HepG2 (cell line): ENCODE results near the gene TNFRSF1B. TPM values are rescaled to one million over a fixed set of nuclear protein-coding genes. Genes with fewer than 3 reads are reported as not detected.
A peak's percentile ranks its signal among the peaks of the same experiment; 100 is the strongest.

Experiments
- ATAC-seq: fragments of 200-7000 bp; cut with Tn5 transposase; 3 replicates; pipeline ENCODE4 v1.9.1; 2020; ENCODE audit warnings: mild to moderate bottlenecking, moderate library complexity
- BruUV-seq: library from RNA; stranded (reverse); fragments of 400-500 nt; replicated peaks from 2 replicates; lab custom pipeline; 2021; lab: Mats Ljungman, UMichigan
- CTCF ChIA-PET: fragments of 300-600 bp; formaldehyde crosslinking; extraction: SDS; loops from one replicate; lab custom pipeline; 2021; ENCODE audit warnings: low total read pairs, inconsistent platforms, low intra/inter-chr PET ratio; lab: Yijun Ruan, JAX
- POLR2A ChIA-PET: fragments of 350-600 bp; sonication (Branson Sonifier 250); formaldehyde crosslinking; loops from one replicate; lab custom pipeline; 2020; ENCODE audit warnings: antibody characterized with exemption, inconsistent platforms; lab: Yijun Ruan, JAX
- DNase-seq: peaks from one replicate; pipeline ENCODE4 v3.0.0-alpha.2; 2015; ENCODE audit warnings: low spot score
- FAIRE-seq: peaks from 3 replicates; lab custom pipeline; 2011; peaks lifted over from hg19 to GRCh38; lab: Jason Lieb, UNC
- H2AFZ ChIP-seq: one replicate; pipeline ENCODE4 v1.6.1; 2011; ENCODE audit warnings: low read length, inconsistent platforms
- H3K27ac ChIP-seq: fragments of 300-600 bp; 3 replicates; pipeline ENCODE4 v1.8.0; 2011; ENCODE audit warnings: mixed run types, mild to moderate bottlenecking, mixed read lengths, low read length, inconsistent platforms; ENCODE audit not compliant: insufficient read depth; ENCODE audit errors: extremely low read length
- H3K27me3 ChIP-seq, 2 experiments: fragments of 200-600 bp in 1 of 2; 2 replicates in 1 of 2; 3 replicates in 1 of 2; pipeline versions ENCODE4 v1.6.0 to v1.8.0; 2011; ENCODE audit warnings: low read length in 2 of 2, mild to moderate bottlenecking in 2 of 2, moderate library complexity in 2 of 2, inconsistent platforms in 1 of 2; ENCODE audit not compliant: insufficient read depth in 2 of 2, control insufficient read depth in 1 of 2
- H3K36me3 ChIP-seq, 2 experiments: fragments of 200-600 bp in 1 of 2; replicated peaks in 1 of 2; 2 replicates in 1 of 2; 3 replicates in 1 of 2; pipeline versions ENCODE4 v1.5.1 to v1.8.0; 2011; ENCODE audit warnings: low read length in 2 of 2, inconsistent platforms in 1 of 2; ENCODE audit not compliant: insufficient read depth in 2 of 2, control insufficient read depth in 1 of 2
- H3K4me1 ChIP-seq: 2 replicates; pipeline ENCODE4 v1.5.1; 2012; ENCODE audit warnings: low read length, inconsistent platforms; ENCODE audit not compliant: insufficient read depth
- H3K4me2 ChIP-seq: 2 replicates; pipeline ENCODE4 v1.6.0; 2011; ENCODE audit warnings: low read depth, low read length, inconsistent platforms
- H3K4me3 ChIP-seq, 3 experiments: fragments of 200-600 bp in 1 of 3; sonication (generic), shearing (Covaris generic) in 1 of 3; replicated peaks in 1 of 3; 2 replicates each; pipeline ENCODE4 v1.5.1; 2011 to 2016; ENCODE audit warnings: low read length in 3 of 3, inconsistent platforms in 2 of 3, low read depth in 2 of 3, mild to moderate bottlenecking in 2 of 3, control low read depth in 1 of 3, mixed read lengths in 1 of 3; ENCODE audit not compliant: insufficient read depth in 1 of 3
- H3K79me2 ChIP-seq: one replicate; pipeline ENCODE4 v1.6.1; 2011; ENCODE audit warnings: low read length, inconsistent platforms; ENCODE audit not compliant: insufficient read depth
- H3K9ac ChIP-seq: 2 replicates; pipeline ENCODE4 v1.6.0; 2011; ENCODE audit warnings: mild to moderate bottlenecking, low read depth, low read length, inconsistent platforms; ENCODE audit not compliant: insufficient read depth
- H3K9me3 ChIP-seq: 2 replicates; pipeline ENCODE4 v1.5.1; 2012; ENCODE audit warnings: mild to moderate bottlenecking, low read length
- H4K20me1 ChIP-seq: 2 replicates; pipeline ENCODE4 v1.6.0; 2011; ENCODE audit warnings: inconsistent platforms, mild to moderate bottlenecking, low read length, moderate library complexity; ENCODE audit not compliant: insufficient read depth
- CBX1 ChIP-seq: IDR thresholded peaks from one replicate; pipeline ENCODE4 v1.6.1; 2016; ENCODE audit warnings: antibody characterized with exemption, low read depth
- ESRRA ChIP-seq: sonication (generic); formaldehyde crosslinking; IDR thresholded peaks from 2 replicates; pipeline ENCODE4 v1.5.1; 2020; ENCODE audit warnings: mild to moderate bottlenecking, low read depth, missing genetic modification reagents
- IKZF4 ChIP-seq: sonication (generic); formaldehyde crosslinking; IDR thresholded peaks from 2 replicates; pipeline ENCODE4 v1.5.1; 2020; ENCODE audit warnings: borderline replicate concordance, mild to moderate bottlenecking, low read depth, missing genetic modification reagents; ENCODE audit errors: not compliant biosample characterization
- IRX3 ChIP-seq: sonication (generic); formaldehyde crosslinking; IDR thresholded peaks from 2 replicates; pipeline ENCODE4 v1.8.1; 2023; ENCODE audit warnings: mild to moderate bottlenecking, low read depth, missing genetic modification reagents, borderline replicate concordance
- NR2F1 ChIP-seq, 2 experiments: fragments of 450-650 bp in 1 of 2; formaldehyde crosslinking in 1 of 2; IDR thresholded peaks; 2 replicates each; pipeline versions ENCODE4 v1.5.0 to v1.6.1; 2016 to 2020; ENCODE audit warnings: mild to moderate bottlenecking in 1 of 2, missing compliant biosample characterization in 1 of 2, missing genetic modification reagents in 1 of 2, moderate library complexity in 1 of 2
- ZBTB7B ChIP-seq: sonication (generic); formaldehyde crosslinking; IDR thresholded peaks from 2 replicates; pipeline ENCODE4 v1.4.0; 2020; ENCODE audit warnings: missing genetic modification reagents
- ZFP82 ChIP-seq: sonication (generic); formaldehyde crosslinking; IDR thresholded peaks from 2 replicates; pipeline ENCODE4 v1.5.1; 2020; ENCODE audit warnings: mild to moderate bottlenecking, missing genetic modification reagents, borderline replicate concordance
- ZNF501 ChIP-seq: sonication (generic); formaldehyde crosslinking; IDR thresholded peaks from 2 replicates; pipeline ENCODE4 v1.5.1; 2020; ENCODE audit warnings: mild to moderate bottlenecking, moderate library complexity, missing genetic modification reagents
- ZNF569 ChIP-seq: sonication (generic); formaldehyde crosslinking; IDR thresholded peaks from 2 replicates; pipeline ENCODE4 v1.5.0; 2020; ENCODE audit warnings: mild to moderate bottlenecking, missing genetic modification reagents, moderate library complexity, borderline replicate concordance
- ZNF605 ChIP-seq: sonication (generic); formaldehyde crosslinking; IDR thresholded peaks from 2 replicates; pipeline ENCODE4 v1.8.0; 2022; ENCODE audit warnings: mild to moderate bottlenecking, missing genetic modification reagents
- ZNF772 ChIP-seq: sonication (generic); formaldehyde crosslinking; IDR thresholded peaks from 2 replicates; pipeline ENCODE4 v1.5.0; 2020; ENCODE audit warnings: mild to moderate bottlenecking, missing genetic modification reagents
- WGBS: methylation state at CpG from one replicate; pipeline ENCODE4 v1.1.6; 2017; ENCODE audit warnings: low lambda C conversion rate; 5-methylcytosine and 5-hydroxymethylcytosine counted together
- in situ Hi-C: cut with HindIII; loops from 2 replicates; pipeline ENCODE4 v1.10.0; 2017; ENCODE audit warnings: low pct_unique_long_range_greater_than_20kb; ENCODE audit not compliant: extremely low pct_ligation_motif_present
- intact Hi-C: fragments of 100-400 bp; cut with micrococcal nuclease; formaldehyde crosslinking; loops from one replicate; pipeline ENCODE4 v1.10.0; 2022; ENCODE audit not compliant: unreplicated experiment
- polyA plus RNA-seq, 8 experiments: library from polyadenylated mRNA; depleted of rRNA in 3 of 8; stranded (reverse) in 7 of 8; unstranded in 1 of 8; fragments of >200 nt; fragmentation: Illumina TruSeq in 4 of 8; extraction: Trizol in 4 of 8; gene quantifications; 2 replicates each; pipeline versions ENCODE4 v1.2.1 to v1.2.3, GENCODE V29; 2011 to 2016; ENCODE audit warnings: low read depth in 4 of 8, missing spikeins in 1 of 8, mixed read lengths in 1 of 8; ENCODE audit not compliant: insufficient read depth in 1 of 8
- total RNA-seq, 5 experiments: library from RNA; depleted of rRNA; stranded (reverse); fragments of >200 nt; fragmentation: Illumina TruSeq; extraction: Trizol; gene quantifications; 2 replicates each; pipeline ENCODE4 v1.2.3, GENCODE V29; 2016; ENCODE audit warnings: low read depth in 1 of 5
- TF ChIP-seq, protein P1 (sequence below): fragments of 450-650 bp; IDR thresholded peaks from 2 replicates; pipeline ENCODE4 v1.6.1; 2016
- TF ChIP-seq, protein P2 (sequence below): sonication (generic); formaldehyde crosslinking; IDR thresholded peaks from 2 replicates; pipeline ENCODE4 v1.5.0; 2020; ENCODE audit warnings: missing genetic modification reagents
- TF ChIP-seq, protein P3 (sequence below): sonication (generic); formaldehyde crosslinking; IDR thresholded peaks from 2 replicates; pipeline ENCODE4 v1.5.0; 2020; ENCODE audit warnings: missing genetic modification reagents, mild to moderate bottlenecking, borderline replicate concordance
- TF ChIP-seq, protein P4 (sequence below): sonication (generic); formaldehyde crosslinking; IDR thresholded peaks from 2 replicates; pipeline ENCODE4 v1.4.0; 2020; ENCODE audit warnings: missing genetic modification reagents
- TF ChIP-seq, protein P5 (sequence below): sonication (generic); formaldehyde crosslinking; IDR thresholded peaks from 2 replicates; pipeline ENCODE4 v1.5.1; 2020; ENCODE audit warnings: missing genetic modification reagents, mild to moderate bottlenecking, borderline replicate concordance

TNFRSF1B gene
- total and polyA plus RNA-seq, 2 of the 13 experiments (the other 11 are each of a cell fraction or from before 2014, with no cell fraction given), result 0.04 to 0.11 TPM

DNA sequence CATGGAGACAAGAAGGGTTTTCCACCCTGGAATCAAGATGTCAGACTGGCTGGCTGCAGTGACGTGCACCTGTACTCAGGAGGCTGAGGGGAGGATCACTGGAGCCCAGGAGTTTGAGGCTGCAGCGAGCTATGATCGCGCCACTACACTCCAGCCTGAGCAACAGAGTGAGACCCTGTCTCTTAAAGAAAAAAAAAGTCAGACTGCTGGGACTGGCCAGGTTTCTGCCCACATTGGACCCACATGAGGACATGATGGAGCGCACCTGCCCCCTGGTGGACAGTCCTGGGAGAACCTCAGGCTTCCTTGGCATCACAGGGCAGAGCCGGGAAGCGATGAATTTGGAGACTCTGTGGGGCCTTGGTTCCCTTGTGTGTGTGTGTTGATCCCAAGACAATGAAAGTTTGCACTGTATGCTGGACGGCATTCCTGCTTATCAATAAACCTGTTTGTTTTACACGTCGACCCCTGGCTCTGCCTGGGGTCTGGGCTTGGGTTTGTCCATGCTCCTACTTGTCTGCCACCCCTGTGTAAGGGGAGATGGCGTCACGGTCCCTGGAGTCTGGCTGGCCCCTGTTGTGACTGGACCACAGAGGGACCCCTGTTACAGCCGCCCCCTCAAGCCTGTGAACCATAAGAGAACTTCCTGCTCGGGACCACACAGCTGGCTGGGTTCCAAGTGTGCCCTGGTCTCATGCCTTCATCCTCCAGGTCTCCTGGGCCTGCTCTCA lies 42.1 kb downstream of the TNFRSF1B start:
- DNase-seq (peak; percentile 56), FAIRE-seq (peak; percentile 87), ATAC-seq (peak; percentile 93)
- Histone ChIP-seq H4K20me1 (no peaks in the 10 kb centered on the region), H3K27me3 (no peaks in the 10 kb centered on the region), H3K27ac (no peak overlapping the region), H3K4me3 (no peak overlapping the region), H3K9me3 (no peaks in the 10 kb centered on the region), H3K79me2 (no peaks in the 10 kb centered on the region), H3K4me2 (no peak overlapping the region), H3K9ac (no peak overlapping the region), H2AFZ (no peak overlapping the region), H3K36me3 (no peaks in the 10 kb centered on the region), H3K4me1 (no peaks in the 10 kb centered on the region)
- ChIA-PET CTCF (interaction anchor here (1.0 to 3.6 kb wide), 3 partner anchors 72 to 90 kb away, joined by 3 to 93 read pairs (median 13); no protein-coding TSS in a partner anchor), POLR2A (no interaction called here)
- no TSS peak for BruUV-seq
- in situ Hi-C loops (loop anchor here (5.0 kb wide), 1 partner anchor 87 kb away; no protein-coding TSS in a partner anchor), intact Hi-C loops (loop anchor here (1.0 kb wide), 1 partner anchor 85 kb away; no protein-coding TSS in a partner anchor)
- WGBS, result 0% methylated on average over 3 of the region's 14 CpGs
- TF ChIP-seq IRX3 (CRISPR knock-in tag) (no peak), ESRRA (CRISPR knock-in tag) (no peak), ZNF501 (peak; percentile 28; the same call in 1 of the 2 replicates), IKZF4 (no peak), NR2F1 (CRISPR knock-in tag; IDR thresholded peaks at IDR 0.05) (no peak), ZNF605 (CRISPR knock-in tag) (no peak), ZNF569 (CRISPR knock-in tag) (no peak), ZFP82 (CRISPR knock-in tag) (no peak), ZBTB7B (CRISPR knock-in tag) (no peak), ZNF772 (no peak), CBX1 (no peak)
- TF ChIP-seq, protein P1, sequence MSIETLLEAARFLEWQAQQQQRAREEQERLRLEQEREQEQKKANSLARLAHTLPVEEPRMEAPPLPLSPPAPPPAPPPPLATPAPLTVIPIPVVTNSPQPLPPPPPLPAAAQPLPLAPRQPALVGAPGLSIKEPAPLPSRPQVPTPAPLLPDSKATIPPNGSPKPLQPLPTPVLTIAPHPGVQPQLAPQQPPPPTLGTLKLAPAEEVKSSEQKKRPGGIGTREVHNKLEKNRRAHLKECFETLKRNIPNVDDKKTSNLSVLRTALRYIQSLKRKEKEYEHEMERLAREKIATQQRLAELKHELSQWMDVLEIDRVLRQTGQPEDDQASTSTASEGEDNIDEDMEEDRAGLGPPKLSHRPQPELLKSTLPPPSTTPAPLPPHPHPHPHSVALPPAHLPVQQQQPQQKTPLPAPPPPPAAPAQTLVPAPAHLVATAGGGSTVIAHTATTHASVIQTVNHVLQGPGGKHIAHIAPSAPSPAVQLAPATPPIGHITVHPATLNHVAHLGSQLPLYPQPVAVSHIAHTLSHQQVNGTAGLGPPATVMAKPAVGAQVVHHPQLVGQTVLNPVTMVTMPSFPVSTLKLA, result no peak
- TF ChIP-seq, protein P2, sequence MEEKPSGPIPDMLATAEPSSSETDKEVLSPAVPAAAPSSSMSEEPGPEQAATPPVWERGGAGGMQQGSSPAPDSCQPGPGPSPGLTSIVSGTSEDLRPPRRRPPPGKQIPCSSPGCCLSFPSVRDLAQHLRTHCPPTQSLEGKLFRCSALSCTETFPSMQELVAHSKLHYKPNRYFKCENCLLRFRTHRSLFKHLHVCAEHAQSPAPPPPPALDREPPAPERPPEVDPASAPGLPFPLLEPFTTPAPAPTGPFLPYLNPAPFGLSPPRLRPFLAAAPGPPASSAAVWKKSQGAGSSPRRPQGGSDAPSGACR (CRISPR knock-in tag), result no peak
- TF ChIP-seq, protein P3, sequence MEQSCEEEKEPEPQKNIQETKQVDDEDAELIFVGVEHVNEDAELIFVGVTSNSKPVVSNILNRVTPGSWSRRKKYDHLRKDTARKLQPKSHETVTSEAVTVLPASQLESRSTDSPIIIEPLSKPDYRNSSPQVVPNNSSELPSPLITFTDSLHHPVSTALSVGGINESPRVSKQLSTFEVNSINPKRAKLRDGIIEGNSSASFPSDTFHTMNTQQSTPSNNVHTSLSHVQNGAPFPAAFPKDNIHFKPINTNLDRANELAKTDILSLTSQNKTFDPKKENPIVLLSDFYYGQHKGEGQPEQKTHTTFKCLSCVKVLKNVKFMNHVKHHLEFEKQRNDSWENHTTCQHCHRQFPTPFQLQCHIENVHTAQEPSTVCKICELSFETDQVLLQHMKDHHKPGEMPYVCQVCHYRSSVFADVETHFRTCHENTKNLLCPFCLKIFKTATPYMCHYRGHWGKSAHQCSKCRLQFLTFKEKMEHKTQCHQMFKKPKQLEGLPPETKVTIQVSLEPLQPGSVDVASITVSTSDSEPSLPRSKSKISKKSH (CRISPR knock-in tag), result no peak
- TF ChIP-seq, protein P4, sequence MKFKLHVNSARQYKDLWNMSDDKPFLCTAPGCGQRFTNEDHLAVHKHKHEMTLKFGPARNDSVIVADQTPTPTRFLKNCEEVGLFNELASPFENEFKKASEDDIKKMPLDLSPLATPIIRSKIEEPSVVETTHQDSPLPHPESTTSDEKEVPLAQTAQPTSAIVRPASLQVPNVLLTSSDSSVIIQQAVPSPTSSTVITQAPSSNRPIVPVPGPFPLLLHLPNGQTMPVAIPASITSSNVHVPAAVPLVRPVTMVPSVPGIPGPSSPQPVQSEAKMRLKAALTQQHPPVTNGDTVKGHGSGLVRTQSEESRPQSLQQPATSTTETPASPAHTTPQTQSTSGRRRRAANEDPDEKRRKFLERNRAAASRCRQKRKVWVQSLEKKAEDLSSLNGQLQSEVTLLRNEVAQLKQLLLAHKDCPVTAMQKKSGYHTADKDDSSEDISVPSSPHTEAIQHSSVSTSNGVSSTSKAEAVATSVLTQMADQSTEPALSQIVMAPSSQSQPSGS (CRISPR knock-in tag), result no peak
- TF ChIP-seq, protein P5, sequence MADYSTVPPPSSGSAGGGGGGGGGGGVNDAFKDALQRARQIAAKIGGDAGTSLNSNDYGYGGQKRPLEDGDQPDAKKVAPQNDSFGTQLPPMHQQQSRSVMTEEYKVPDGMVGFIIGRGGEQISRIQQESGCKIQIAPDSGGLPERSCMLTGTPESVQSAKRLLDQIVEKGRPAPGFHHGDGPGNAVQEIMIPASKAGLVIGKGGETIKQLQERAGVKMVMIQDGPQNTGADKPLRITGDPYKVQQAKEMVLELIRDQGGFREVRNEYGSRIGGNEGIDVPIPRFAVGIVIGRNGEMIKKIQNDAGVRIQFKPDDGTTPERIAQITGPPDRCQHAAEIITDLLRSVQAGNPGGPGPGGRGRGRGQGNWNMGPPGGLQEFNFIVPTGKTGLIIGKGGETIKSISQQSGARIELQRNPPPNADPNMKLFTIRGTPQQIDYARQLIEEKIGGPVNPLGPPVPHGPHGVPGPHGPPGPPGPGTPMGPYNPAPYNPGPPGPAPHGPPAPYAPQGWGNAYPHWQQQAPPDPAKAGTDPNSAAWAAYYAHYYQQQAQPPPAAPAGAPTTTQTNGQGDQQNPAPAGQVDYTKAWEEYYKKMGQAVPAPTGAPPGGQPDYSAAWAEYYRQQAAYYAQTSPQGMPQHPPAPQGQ (CRISPR knock-in tag), result no peak
